DMS53 treated with DMSO at 0.1 percent for 48 hours (cell line): ENCODE measurements around the gene HBA1.
A peak's percentile ranks its signal among the peaks of the same experiment; 100 is the strongest.
"Not testable (repeated sequence)": the region's sequence is repeated elsewhere in the genome, so short reads cannot be mapped to it uniquely, and the experiment has no call there.

ENCODE experiments used
- DNase-seq: peaks from one replicate; lab custom pipeline; 2025; ENCODE audit not compliant: unreplicated experiment; lab: John Stamatoyannopoulos, UW

HBA1 gene

GRCh38 chr16:173928-174769, 2.3 kb upstream of the HBA1 start:
- not testable (repeated sequence) for DNase-seq

GRCh38 chr16:175011-175949, 1.2 kb upstream of the HBA1 start:
- DNase-seq = no peak

GRCh38 chr16:176006-176405, 474 bp upstream of the HBA1 start:
- not testable (repeated sequence) for DNase-seq

- DNase-seq = peak; percentile 96
These were observed 928 bp downstream of the HBA1 start for GRCh38 chr16:177394-177822.

- peak; percentile 6 for DNase-seq
These were observed 1.6 kb downstream of the HBA1 start for GRCh38 chr16:177981-178667.

- no peak for DNase-seq
These were observed 2.2 kb downstream of the HBA1 start for GRCh38 chr16:178668-179015.

GRCh38 chr16:179211-180092, 3.0 kb downstream of the HBA1 start:
- DNase-seq = no peak

GRCh38 chr16:180101-180675, 3.7 kb downstream of the HBA1 start, which contains the start of gene HBQ1:
Gene HBQ1 (plus strand): TSS chr16:180459. CDS start chr16:180487, 28 bp downstream.
- no peak for DNase-seq

- DNase-seq = peak; percentile 33
These were observed 4.4 kb downstream of the HBA1 start for GRCh38 chr16:180681-181564.

- DNase-seq = no peak
These were observed 5.1 kb downstream of the HBA1 start for GRCh38 chr16:181565-182021.

GRCh38 chr16:183005-183404, 6.5 kb downstream of the HBA1 start:
- no peak for DNase-seq

- no peak for DNase-seq
These were observed 8.7 kb downstream of the HBA1 start for GRCh38 chr16:185213-185612.

GRCh38 chr16:185691-186090, 9.2 kb downstream of the HBA1 start:
- DNase-seq = no peak

GRCh38 chr16:187330-187729, 10.8 kb downstream of the HBA1 start:
- no peak for DNase-seq

- no peak for DNase-seq
These were observed 12.2 kb downstream of the HBA1 start for GRCh38 chr16:188674-189073.

- DNase-seq = no peak
These were observed 13.2 kb downstream of the HBA1 start for GRCh38 chr16:189604-190186.

- no peak for DNase-seq
These were observed 15.4 kb downstream of the HBA1 start for GRCh38 chr16:191831-192230.

- no peak for DNase-seq
These were observed 16.2 kb downstream of the HBA1 start for GRCh38 chr16:192686-193085.
